Effector memory CD4-positive, alpha-beta T cell (primary cell): ENCODE results near the gene DSCAML1.

Experiments used
- DNase-seq, 3 donors: peaks; one replicate each; pipeline ENCODE4 v3.0.0-alpha.2; 2020
- H3K27ac ChIP-seq: 2 replicates; pipeline ENCODE4 v1.7.0; 2013; ENCODE audit warnings: mild to moderate bottlenecking, low read length, moderate library complexity; ENCODE audit not compliant: insufficient read depth, poor library complexity, severe bottlenecking
- H3K27me3 ChIP-seq: replicated peaks from 2 replicates; pipeline ENCODE4 v1.7.0; 2013; ENCODE audit warnings: mild to moderate bottlenecking, low read length; ENCODE audit not compliant: insufficient read depth, control insufficient read depth, poor library complexity, severe bottlenecking
- H3K36me3 ChIP-seq: 2 replicates; pipeline ENCODE4 v1.7.0; 2013; ENCODE audit warnings: mild to moderate bottlenecking, low read length, moderate library complexity; ENCODE audit not compliant: control insufficient read depth, insufficient read depth
- H3K4me1 ChIP-seq: 2 replicates; pipeline ENCODE4 v1.7.0; 2013; ENCODE audit warnings: low read length, mild to moderate bottlenecking; ENCODE audit not compliant: control insufficient read depth, insufficient read depth, poor library complexity, severe bottlenecking
- H3K4me3 ChIP-seq: 2 replicates; pipeline ENCODE4 v1.7.0; 2013; ENCODE audit warnings: low read length, low read depth, mild to moderate bottlenecking; ENCODE audit not compliant: insufficient read depth, poor library complexity, severe bottlenecking
- H3K9me3 ChIP-seq: 2 replicates; pipeline ENCODE4 v1.7.0; 2013; ENCODE audit warnings: mild to moderate bottlenecking, low read length, moderate library complexity; ENCODE audit not compliant: control insufficient read depth

Gene DSCAML1

DNA sequence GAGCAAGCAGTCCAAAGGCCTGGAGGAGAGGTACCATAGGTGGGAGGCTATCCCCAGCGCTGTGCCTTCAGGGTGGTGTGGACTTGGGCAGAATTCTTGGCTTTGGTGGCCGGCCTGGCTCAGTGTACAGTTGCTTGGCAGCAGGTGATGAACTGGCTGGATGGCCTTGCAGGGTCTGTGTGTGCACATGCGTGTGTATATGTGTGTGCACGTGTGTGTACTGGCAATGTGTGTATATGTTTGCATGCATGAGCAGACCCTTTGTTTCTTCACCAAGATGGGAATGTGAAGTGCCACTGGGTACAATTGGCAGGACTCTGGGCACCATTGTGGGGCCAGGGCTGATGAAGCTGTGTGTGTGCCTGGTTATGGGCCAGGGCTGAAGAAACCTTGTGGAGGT, 416.3 kb downstream of the DSCAML1 start:
- Histone ChIP-seq H3K27me3 (no peaks in the 10 kb centered on the region), H3K4me1 (no peaks in the 10 kb centered on the region), H3K36me3 (peaks cover 39% of the 10 kb centered on the region), H3K4me3 (no peak overlapping the region), H3K9me3 (no peaks in the 10 kb centered on the region), H3K27ac (no peak overlapping the region)
- DNase-seq = no peak

DNA sequence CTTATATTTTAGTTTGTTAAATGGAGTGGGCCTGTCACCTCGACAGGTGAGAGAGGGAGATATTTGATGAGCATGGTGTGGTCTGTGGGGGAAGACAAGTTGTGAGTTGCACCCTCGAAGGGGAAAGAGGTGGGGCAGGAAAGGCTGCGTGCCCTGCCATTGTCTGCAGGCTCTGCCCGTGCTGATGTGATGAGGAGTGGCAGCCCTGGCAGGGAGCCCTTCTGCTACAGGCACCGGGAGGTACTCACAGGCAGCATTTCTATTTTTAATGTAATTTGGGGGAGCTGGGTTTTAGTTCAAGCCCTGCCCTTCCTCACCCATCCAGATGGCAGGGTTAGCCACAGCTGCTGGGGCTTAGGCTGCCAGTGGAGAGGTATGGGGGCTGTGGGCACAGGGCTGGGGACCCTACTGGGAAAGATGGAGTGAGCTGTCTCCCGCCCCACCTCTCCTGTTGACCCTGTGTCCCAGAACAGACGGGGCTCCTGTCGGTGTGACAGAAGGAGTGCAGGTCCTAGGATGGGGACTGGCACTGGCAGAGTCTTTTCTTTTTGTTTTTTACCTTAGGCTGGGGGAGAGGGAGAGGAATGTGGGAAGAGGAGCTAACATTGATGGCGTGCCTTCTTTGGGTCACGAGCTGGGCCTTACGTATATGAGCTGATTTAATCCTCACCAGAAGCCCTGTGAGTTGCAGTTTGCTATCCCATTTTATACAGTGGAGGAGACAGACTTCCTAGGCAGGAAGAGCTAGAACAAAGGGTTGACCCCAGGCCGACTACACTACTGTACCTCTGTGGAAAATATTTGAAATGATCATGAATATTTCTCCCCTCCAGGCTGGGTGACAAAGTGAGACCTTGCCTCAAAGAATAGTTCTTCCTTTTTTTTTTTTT, 417.8 kb downstream of the DSCAML1 start:
- no peaks in the 10 kb centered on the region for H3K27me3 ChIP-seq
- no peaks in the 10 kb centered on the region for H3K9me3 ChIP-seq
- no peak overlapping the region for H3K4me3 ChIP-seq
- DNase-seq = no peak
- peaks cover 49% of the 10 kb centered on the region for H3K36me3 ChIP-seq
- no peaks in the 10 kb centered on the region for H3K4me1 ChIP-seq
- H3K27ac ChIP-seq = no peak overlapping the region
